ENCODE results near the gene SORCS3. TPM values are rescaled to one million over a fixed set of nuclear protein-coding genes. Genes with fewer than 3 reads are reported as not detected.

SORCS3 gene
- total RNA-seq, 1 experiment from 2014 or later = 0.04 TPM

DNA sequence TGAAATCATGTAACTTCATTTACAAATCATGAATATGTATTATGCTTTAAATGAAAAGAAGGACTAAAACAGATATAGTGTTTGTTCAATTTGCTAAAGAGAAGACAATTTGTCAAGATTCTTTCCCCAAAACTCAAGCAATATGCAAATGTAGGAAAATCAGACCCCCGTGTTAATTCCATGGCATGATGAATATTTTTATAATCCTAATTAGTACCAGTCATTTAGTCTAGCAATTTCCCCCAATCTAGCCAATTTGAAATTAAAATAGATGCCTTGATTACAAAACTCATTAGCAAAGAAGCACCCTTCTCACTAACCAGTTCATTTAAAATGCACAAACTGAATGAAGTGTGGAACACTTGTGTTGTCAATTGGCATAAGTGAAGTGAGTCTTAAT, 347.6 kb downstream of the SORCS3 start:
- Histone ChIP-seq H3K9me3 (ENCODE audit: control insufficient read depth, low read depth, low read length) (no peaks in the 10 kb centered on the region), H3K14ac (ENCODE audit: insufficient read depth, low read length) (no peak overlapping the region), H2BK120ac (ENCODE audit: low read depth, low read length, poor library complexity, severe bottlenecking) (no peak overlapping the region), H3K18ac (ENCODE audit: insufficient read length, low read depth, low read length) (no peak overlapping the region), H2BK20ac (ENCODE audit: low read depth, low read length, poor library complexity, severe bottlenecking) (no peak overlapping the region), H3K9ac (ENCODE audit: extremely low read depth, insufficient read length, low read length) (no peak overlapping the region), H3K4ac (ENCODE audit: low read depth, low read length) (no peak overlapping the region), H2BK12ac (ENCODE audit: insufficient read length, low read depth, low read length) (no peak overlapping the region), H4K20me1 (ENCODE audit: control insufficient read depth, insufficient read depth, insufficient read length) (no peaks in the 10 kb centered on the region), H3K27ac (ENCODE audit: insufficient read length, low read depth, low read length) (no peak overlapping the region), H2AFZ (ENCODE audit: low read length) (no peak overlapping the region), H3K27me3 (ENCODE audit: insufficient read depth, low read length) (no peaks in the 10 kb centered on the region), H3K23ac (ENCODE audit: insufficient read length, low read depth, low read length) (no peak overlapping the region), H3T11ph (ENCODE audit: low read length) (no peak overlapping the region), H3K4me2 (ENCODE audit: insufficient read depth, insufficient read length, low read length) (no peak overlapping the region), H4K5ac (ENCODE audit: insufficient read length, low read depth, low read length) (no peak overlapping the region), H2BK15ac (ENCODE audit: low read depth, low read length) (no peak overlapping the region), H4K91ac (ENCODE audit: insufficient read length, low read depth, low read length) (no peak overlapping the region), H4K8ac (replicated peaks; ENCODE audit: insufficient read length, low read depth, low read length) (no peak overlapping the region), H2AK5ac (ENCODE audit: insufficient read length, low read length) (no peak overlapping the region), H2BK5ac (ENCODE audit: insufficient read length, low read length) (no peak overlapping the region), H3K79me2 (ENCODE audit: insufficient read depth, low read length) (no peaks in the 10 kb centered on the region), H3K4me1 (ENCODE audit: insufficient read depth, low read length) (peaks cover 8% of the 10 kb centered on the region; the same call in 1 of the 2 replicates), H3K23me2 (ENCODE audit: insufficient read length, low read depth, low read length, poor library complexity, severe bottlenecking) (no peaks in the 10 kb centered on the region), H3K79me1 (ENCODE audit: insufficient read depth, low read depth, low read length, poor library complexity, severe bottlenecking) (no peaks in the 10 kb centered on the region), H3K56ac (ENCODE audit: insufficient read length, low read depth, low read length) (no peak overlapping the region)
- no CpG with 5 or more reads among the region's 1 CpG for WGBS (ENCODE audit: extremely low coverage, insufficient read length, low lambda C conversion rate)
- no peak for TF ChIP-seq CTCF (conservative IDR thresholded peaks at IDR 0.05)
- no peak overlapping the region for H3K27ac Mint-ChIP-seq
- no peaks in the 10 kb centered on the region for H3K27me3 Mint-ChIP-seq (ENCODE audit: low read depth)
- DNase-seq = no peak
- no peak overlapping the region for H3K4me3 Mint-ChIP-seq
- peaks cover 3 to 11% of the 10 kb centered on the region in 2 experiments; a peak in 3 of 5 replicates for H3K9me3 Mint-ChIP-seq
- H3K36me3 Mint-ChIP-seq (ENCODE audit: insufficient read depth in 1 of 3, low read depth in 3 of 3) = no peaks in the 10 kb centered on the region; a peak in 1 of 7 replicates
- peaks cover 17 to 25% of the 10 kb centered on the region in 2 experiments for H3K4me1 Mint-ChIP-seq

Measured in H9 (cell line).